Thyroid gland (tissue), 4 donors: ENCODE data around the gene ABCC2. TPM values are rescaled to one million over a fixed set of nuclear protein-coding genes. Genes with fewer than 3 reads are reported as not detected.

ENCODE experiments used
- DNase-seq, 2 donors: peaks; one replicate each; pipeline ENCODE4 v3.0.0-alpha.2; 2019
- H3K27ac ChIP-seq, 3 donors: fragments of 200-600 bp; sonication (generic); 1 replicate in 2 of 3; 2 replicates in 1 of 3; pipeline ENCODE4 v1.5.1; 2016 to 2019; ENCODE audit warnings: mild to moderate bottlenecking in 1 of 3, moderate library complexity in 1 of 3
- H3K27me3 ChIP-seq: fragments of 200-600 bp; sonication (generic); one replicate; pipeline ENCODE4 v1.5.1; 2019
- H3K36me3 ChIP-seq, 2 donors: fragments of 200-600 bp; sonication (generic); one replicate each; pipeline ENCODE4 v1.5.1; 2016 to 2019
- H3K4me1 ChIP-seq, 2 donors: fragments of 200-600 bp; sonication (generic); one replicate each; pipeline ENCODE4 v1.5.1; 2017 to 2019
- H3K4me3 ChIP-seq, 3 donors: fragments of 200-600 bp; sonication (generic); replicated peaks in 1 of 3; 1 replicate in 2 of 3; 2 replicates in 1 of 3; pipeline ENCODE4 v1.5.1; 2016; ENCODE audit warnings: mild to moderate bottlenecking in 1 of 3
- H3K9me3 ChIP-seq: fragments of 200-600 bp; sonication (generic); one replicate; pipeline ENCODE4 v1.5.1; 2017
- POLR2A ChIP-seq, 2 donors: fragments of 450-650 bp; IDR thresholded peaks; one replicate each; pipeline ENCODE4 v1.6.1; 2017; ENCODE audit warnings: antibody characterized with exemption in 2 of 2, mild to moderate bottlenecking in 2 of 2, moderate library complexity in 1 of 2
- WGBS, 2 donors: methylation state at CpG; one replicate each; pipeline ENCODE4 v1.1.5; 2017; 5-methylcytosine and 5-hydroxymethylcytosine counted together
- intact Hi-C: fragments of 100-400 bp; cut with DNase I; formaldehyde crosslinking; loops from one replicate; pipeline ENCODE4 v1.15.1; 2023
- total RNA-seq, 4 donors: library from RNA; depleted of rRNA; stranded (reverse); fragments of >200 nt; gene quantifications; one replicate each; pipeline ENCODE4 v1.2.3, GENCODE V29; 2016
- TF ChIP-seq, protein P1 (sequence below), 6 experiments: fragments of 200-600 bp in 3 of 6; fragments of 450-650 bp in 3 of 6; sonication (generic) in 3 of 6; IDR thresholded peaks; one replicate each; pipeline ENCODE4 v1.5.1; 2016 to 2019; ENCODE audit warnings: antibody characterized with exemption in 6 of 6, mild to moderate bottlenecking in 2 of 6, inconsistent platforms in 1 of 6, moderate library complexity in 1 of 6

Gene ABCC2
- total RNA-seq, 4 donors from 2014 or later: 0.67 to 5.1 (median 1.1) TPM

DNA sequence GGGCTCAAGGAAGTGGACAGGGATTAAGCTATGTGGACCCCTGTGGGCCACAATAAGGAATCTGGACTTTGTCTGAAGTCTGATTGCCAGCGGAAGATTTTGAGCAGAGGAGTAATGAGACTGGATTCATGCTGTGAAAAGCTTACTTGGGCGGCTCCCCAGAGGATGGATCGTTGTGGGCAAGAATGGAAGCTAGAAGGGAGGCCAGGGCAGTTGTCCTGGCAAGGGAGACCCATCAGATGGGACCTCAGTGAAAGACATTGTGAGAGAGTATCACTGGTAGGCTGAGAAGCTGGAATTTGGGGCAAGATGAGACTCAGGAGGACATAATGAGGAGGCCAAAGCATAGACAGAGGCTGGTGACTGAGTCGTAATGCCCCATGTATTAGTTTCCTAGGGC, 15.6 kb downstream of the ABCC2 start:
- Histone ChIP-seq H3K27me3 (no peaks in the 10 kb centered on the region), H3K36me3 (no peaks in the 10 kb centered on the region), H3K9me3 (no peaks in the 10 kb centered on the region), H3K4me1 (no peaks in the 10 kb centered on the region), H3K27ac (no peak overlapping the region), H3K4me3 (no peak overlapping the region)
- no peak for DNase-seq
- TF ChIP-seq, protein P1, sequence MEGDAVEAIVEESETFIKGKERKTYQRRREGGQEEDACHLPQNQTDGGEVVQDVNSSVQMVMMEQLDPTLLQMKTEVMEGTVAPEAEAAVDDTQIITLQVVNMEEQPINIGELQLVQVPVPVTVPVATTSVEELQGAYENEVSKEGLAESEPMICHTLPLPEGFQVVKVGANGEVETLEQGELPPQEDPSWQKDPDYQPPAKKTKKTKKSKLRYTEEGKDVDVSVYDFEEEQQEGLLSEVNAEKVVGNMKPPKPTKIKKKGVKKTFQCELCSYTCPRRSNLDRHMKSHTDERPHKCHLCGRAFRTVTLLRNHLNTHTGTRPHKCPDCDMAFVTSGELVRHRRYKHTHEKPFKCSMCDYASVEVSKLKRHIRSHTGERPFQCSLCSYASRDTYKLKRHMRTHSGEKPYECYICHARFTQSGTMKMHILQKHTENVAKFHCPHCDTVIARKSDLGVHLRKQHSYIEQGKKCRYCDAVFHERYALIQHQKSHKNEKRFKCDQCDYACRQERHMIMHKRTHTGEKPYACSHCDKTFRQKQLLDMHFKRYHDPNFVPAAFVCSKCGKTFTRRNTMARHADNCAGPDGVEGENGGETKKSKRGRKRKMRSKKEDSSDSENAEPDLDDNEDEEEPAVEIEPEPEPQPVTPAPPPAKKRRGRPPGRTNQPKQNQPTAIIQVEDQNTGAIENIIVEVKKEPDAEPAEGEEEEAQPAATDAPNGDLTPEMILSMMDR (IDR thresholded peaks at IDR 0.05): no peak
- TF ChIP-seq POLR2A (IDR thresholded peaks at IDR 0.05): no peak
- intact Hi-C loops: no loop called here
- 89 to 93% methylated on average over 4 of the region's 4 CpGs for WGBS, 2 donors

DNA sequence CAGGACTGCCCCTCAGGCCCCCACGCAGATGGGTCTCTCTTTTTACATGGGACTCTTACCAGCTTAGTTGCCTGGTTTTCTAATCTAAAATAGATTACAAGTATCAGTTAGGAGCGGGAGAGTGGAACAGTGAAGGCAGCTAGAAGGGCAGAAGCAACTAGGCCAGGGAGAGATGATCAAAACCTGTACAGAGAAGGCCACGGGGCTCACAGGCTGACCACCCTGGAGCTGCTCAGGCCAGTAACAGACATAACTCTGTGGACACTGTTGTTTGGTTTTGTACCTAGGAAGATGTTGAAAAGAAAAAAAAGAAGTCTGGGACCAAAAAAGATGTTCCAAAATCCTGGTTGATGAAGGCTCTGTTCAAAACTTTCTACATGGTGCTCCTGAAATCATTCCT, 16.5 kb downstream of the ABCC2 start:
- WGBS, 2 donors: 91 to 92% methylated on average over 3 of the region's 3 CpGs

DNA sequence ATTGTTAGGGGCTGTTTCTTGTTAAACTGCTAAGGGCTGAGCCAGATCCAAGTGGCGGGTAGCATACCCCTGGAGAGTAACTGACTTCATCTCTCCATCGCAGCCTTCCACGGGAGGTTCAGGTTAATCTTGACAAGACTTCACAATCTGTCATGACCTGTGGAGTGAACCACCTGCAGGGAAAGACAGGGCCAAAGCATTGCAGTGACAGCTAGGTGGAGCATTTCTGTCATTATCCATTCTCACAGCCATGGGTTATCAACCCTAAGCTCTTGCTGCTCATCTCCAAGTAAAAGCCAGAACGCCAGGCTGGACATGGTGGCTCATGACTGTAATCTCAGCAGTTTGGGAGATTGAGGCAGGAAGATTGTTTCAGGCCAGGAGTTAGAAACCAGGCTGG, 17.2 kb downstream of the ABCC2 start:
- DNase-seq: no peak
- Histone ChIP-seq H3K27me3 (no peaks in the 10 kb centered on the region), H3K4me1 (no peaks in the 10 kb centered on the region), H3K36me3 (no peaks in the 10 kb centered on the region), H3K4me3 (no peak overlapping the region), H3K9me3 (no peaks in the 10 kb centered on the region), H3K27ac (no peak overlapping the region)
- 85 to 93% methylated on average over 4 of the region's 4 CpGs for WGBS, 2 donors
- intact Hi-C loops: no loop called here
- no peak for TF ChIP-seq POLR2A (IDR thresholded peaks at IDR 0.05)
- TF ChIP-seq, protein P1 (IDR thresholded peaks at IDR 0.05): no peak

More for the DNA sequence above, 16.5 kb downstream of the ABCC2 start:
- no peaks in the 10 kb centered on the region for H3K4me1 ChIP-seq
- H3K27me3 ChIP-seq: no peaks in the 10 kb centered on the region
- intact Hi-C loops: no loop called here
- no peak overlapping the region for H3K27ac ChIP-seq
- no peak for TF ChIP-seq POLR2A (IDR thresholded peaks at IDR 0.05)
- TF ChIP-seq, protein P1 (IDR thresholded peaks at IDR 0.05): no peak
- no peaks in the 10 kb centered on the region for H3K9me3 ChIP-seq
- no peaks in the 10 kb centered on the region for H3K36me3 ChIP-seq
- no peak for DNase-seq
- H3K4me3 ChIP-seq: no peak overlapping the region

- no peak overlapping the region for H3K4me3 ChIP-seq
- H3K4me1 ChIP-seq: no peaks in the 10 kb centered on the region
- no peaks in the 10 kb centered on the region for H3K9me3 ChIP-seq
- no peak for TF ChIP-seq POLR2A (IDR thresholded peaks at IDR 0.05)
- TF ChIP-seq, protein P1 (IDR thresholded peaks at IDR 0.05): no peak
- intact Hi-C loops: no loop called here
- no peak overlapping the region for H3K27ac ChIP-seq
- 89 to 98% methylated on average over 3 of the region's 3 CpGs for WGBS, 2 donors
- no peaks in the 10 kb centered on the region for H3K36me3 ChIP-seq
- no peak for DNase-seq
- no peaks in the 10 kb centered on the region for H3K27me3 ChIP-seq
Measured at GRCh38 chr10:99804471-99804870, 22.0 kb downstream of the ABCC2 start.

GRCh38 chr10:99805190-99805589, 22.8 kb downstream of the ABCC2 start:
- H3K4me3 ChIP-seq: no peak overlapping the region
- TF ChIP-seq, protein P1 (IDR thresholded peaks at IDR 0.05): no peak
- TF ChIP-seq POLR2A (IDR thresholded peaks at IDR 0.05): no peak
- intact Hi-C loops: no loop called here
- H3K27ac ChIP-seq: no peak overlapping the region
- 90 to 92% methylated on average over 5 of the region's 5 CpGs for WGBS, 2 donors
- no peaks in the 10 kb centered on the region for H3K9me3 ChIP-seq
- H3K36me3 ChIP-seq: no peaks in the 10 kb centered on the region
- H3K4me1 ChIP-seq: no peaks in the 10 kb centered on the region
- H3K27me3 ChIP-seq: no peaks in the 10 kb centered on the region
- DNase-seq: no peak
